SK-N-MC (cell line): Measurements from ENCODE around the gene AFF2.

Experiments
- DNase-seq: peaks from one replicate; pipeline ENCODE4 v3.0.0-alpha.2; 2011; ENCODE audit warnings: low read depth, low spot score
- H3K27ac ChIP-seq: fragments of 200-600 bp; sonication (generic); 2 replicates; pipeline ENCODE4 v1.5.1; 2016; ENCODE audit warnings: mixed run types
- H3K36me3 ChIP-seq: fragments of 200-600 bp; sonication (generic); 2 replicates; pipeline ENCODE4 v1.6.1; 2017; ENCODE audit warnings: antibody characterized with exemption, low read length, mixed read lengths; ENCODE audit not compliant: insufficient read depth
- H3K4me3 ChIP-seq: fragments of 200-600 bp; sonication (generic); 2 replicates; pipeline ENCODE4 v1.5.1; 2016
- H3K9ac ChIP-seq: fragments of 200-600 bp; sonication (generic); 2 replicates; pipeline ENCODE4 v1.8.0; 2017; ENCODE audit warnings: mixed run types, mixed read lengths; ENCODE audit not compliant: insufficient read length
- H3K9me3 ChIP-seq: fragments of 200-600 bp; sonication (generic); 2 replicates; pipeline ENCODE4 v1.6.1; 2017; ENCODE audit warnings: low read depth, mild to moderate bottlenecking, antibody characterized with exemption, low read length, moderate library complexity, mixed read lengths
- EZH2 ChIP-seq: fragments of 200-600 bp; sonication (generic); IDR thresholded peaks from one replicate; pipeline ENCODE4 v1.6.1; 2017; ENCODE audit warnings: antibody characterized with exemption
- FOXP2 ChIP-seq: optimal IDR thresholded peaks from 2 replicates; pipeline ENCODE3; 2011; ENCODE audit warnings: mild to moderate bottlenecking, moderate library complexity; ENCODE audit not compliant: insufficient read depth; ENCODE audit errors: extremely low read length, control extremely low read depth
- POLR2AphosphoS5 ChIP-seq: IDR thresholded peaks from 2 replicates; pipeline ENCODE4 v1.6.1; 2012; ENCODE audit warnings: mild to moderate bottlenecking, low read depth, low read length, borderline replicate concordance

Gene AFF2

DNA sequence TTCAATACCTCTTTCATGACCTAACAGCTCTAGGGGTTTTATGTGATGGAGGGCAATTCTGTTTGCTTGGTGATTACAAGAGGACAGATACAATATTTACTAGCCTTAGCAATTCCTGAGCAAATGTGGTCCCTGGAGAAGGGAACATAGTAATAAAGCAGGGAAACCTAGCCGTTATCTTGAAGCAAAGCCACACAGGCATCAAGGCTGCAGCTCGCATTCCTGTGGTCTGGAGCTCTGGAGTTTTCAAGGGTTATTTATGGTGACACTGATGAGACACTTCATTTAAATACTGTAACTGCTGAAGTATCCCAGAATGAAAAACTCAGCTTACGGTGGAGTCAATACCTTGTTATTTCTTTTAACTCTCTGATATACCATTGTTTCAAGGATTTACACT is 66.8 kb downstream of the AFF2 start:
- Histone ChIP-seq H3K4me3 (no peak overlapping the region), H3K9me3 (no peaks in the 10 kb centered on the region), H3K27ac (no peak overlapping the region), H3K36me3 (no peaks in the 10 kb centered on the region), H3K9ac (no peak overlapping the region)
- TF ChIP-seq EZH2 (no peak), POLR2AphosphoS5 (no peak), FOXP2 (no peak)
- DNase-seq: no peak

DNA sequence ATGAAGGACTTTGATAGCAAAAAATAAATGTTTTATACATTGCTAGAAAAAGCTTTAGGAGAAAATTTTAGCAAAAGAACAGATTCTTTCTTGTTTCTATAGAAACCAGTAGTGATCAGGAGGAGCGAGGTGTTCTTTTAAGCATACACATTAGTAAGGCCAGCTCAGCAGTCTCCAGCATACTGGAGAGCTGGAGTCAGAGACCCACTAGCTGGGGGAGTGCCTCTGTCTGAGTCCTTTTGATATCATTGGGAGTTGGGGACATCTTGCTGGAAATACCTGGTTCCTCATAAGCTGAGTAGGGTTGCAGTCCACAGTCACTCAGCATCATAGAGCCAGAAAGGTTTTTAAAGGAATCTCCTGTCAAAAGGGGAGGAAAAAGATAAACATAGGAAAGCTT is 67.4 kb downstream of the AFF2 start:
- no peak overlapping the region for H3K27ac ChIP-seq
- no peak overlapping the region for H3K4me3 ChIP-seq
- H3K9ac ChIP-seq: no peak overlapping the region
- H3K36me3 ChIP-seq: no peaks in the 10 kb centered on the region
- TF ChIP-seq EZH2: no peak
- no peak for TF ChIP-seq FOXP2
- no peak for TF ChIP-seq POLR2AphosphoS5
- H3K9me3 ChIP-seq: no peaks in the 10 kb centered on the region
- DNase-seq: no peak

DNA sequence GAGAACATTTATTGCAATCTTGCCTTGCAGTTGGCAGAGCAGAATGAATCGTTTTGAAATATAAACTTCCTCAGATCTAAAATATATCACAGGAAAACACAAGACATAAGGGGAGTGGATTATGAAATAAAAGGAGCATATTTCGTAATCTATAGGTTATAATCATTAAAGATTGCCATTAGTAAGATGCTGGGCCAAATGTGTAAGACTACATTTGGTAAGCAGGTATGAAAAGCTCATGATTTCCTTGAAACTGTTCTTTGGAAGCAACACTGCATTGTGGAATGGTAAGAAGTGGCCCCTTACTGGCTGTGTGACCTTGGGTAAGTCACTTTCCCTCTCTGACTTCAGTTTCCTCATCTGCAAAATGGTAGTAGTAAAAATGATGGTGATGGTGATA is 68.3 kb downstream of the AFF2 start:
- no peak for TF ChIP-seq POLR2AphosphoS5
- TF ChIP-seq EZH2: no peak
- TF ChIP-seq FOXP2: no peak
- Histone ChIP-seq H3K9ac (no peak overlapping the region), H3K4me3 (no peak overlapping the region), H3K9me3 (no peaks in the 10 kb centered on the region), H3K27ac (no peak overlapping the region), H3K36me3 (no peaks in the 10 kb centered on the region)
- no peak for DNase-seq

DNA sequence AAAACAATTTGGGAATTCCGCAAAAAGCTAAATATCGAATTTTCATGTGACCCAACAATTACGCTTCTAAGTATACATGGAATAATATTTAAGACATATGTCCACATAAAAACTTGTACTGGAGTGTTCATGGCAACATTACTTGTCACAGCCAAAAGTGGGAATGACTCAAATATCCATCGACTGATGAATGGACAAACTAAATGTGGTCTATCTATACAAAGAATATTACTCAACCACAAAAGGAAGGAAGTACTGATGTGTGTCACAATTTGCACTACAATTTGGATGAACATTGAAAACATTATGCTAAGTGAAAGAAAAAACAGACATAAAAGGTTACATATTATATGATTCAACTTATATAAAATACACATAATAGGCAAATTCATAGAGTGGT is 71.9 kb downstream of the AFF2 start:
- TF ChIP-seq FOXP2 (no peak), EZH2 (no peak), POLR2AphosphoS5 (no peak)
- H3K27ac ChIP-seq: no peak overlapping the region
- no peaks in the 10 kb centered on the region for H3K36me3 ChIP-seq
- H3K4me3 ChIP-seq: no peak overlapping the region
- DNase-seq: no peak
- no peaks in the 10 kb centered on the region for H3K9me3 ChIP-seq
- H3K9ac ChIP-seq: no peak overlapping the region

DNA sequence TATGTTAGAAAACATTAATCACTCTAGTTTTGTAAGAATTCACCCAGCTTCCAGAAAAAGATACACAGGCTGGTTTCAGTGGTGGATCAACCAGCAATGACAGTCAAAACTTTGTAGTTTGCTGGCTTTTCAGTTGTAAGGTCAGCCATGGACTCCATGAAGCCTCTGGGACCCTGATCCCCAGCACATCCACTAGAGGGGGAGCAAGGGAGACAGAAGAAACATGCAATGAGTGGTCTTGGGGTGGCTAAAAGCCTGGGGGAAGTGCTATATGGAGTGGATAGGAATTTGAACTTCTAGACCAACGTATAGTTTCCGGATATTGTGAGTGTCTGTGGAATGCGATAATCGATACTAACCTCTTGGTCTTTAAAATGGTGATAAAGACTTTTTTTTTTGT is 72.7 kb downstream of the AFF2 start:
- no peak for DNase-seq
- H3K36me3 ChIP-seq: no peaks in the 10 kb centered on the region
- H3K9ac ChIP-seq: no peak overlapping the region
- H3K9me3 ChIP-seq: no peaks in the 10 kb centered on the region
- no peak overlapping the region for H3K4me3 ChIP-seq
- TF ChIP-seq POLR2AphosphoS5: no peak
- TF ChIP-seq EZH2: no peak
- no peak for TF ChIP-seq FOXP2
- no peak overlapping the region for H3K27ac ChIP-seq

DNA sequence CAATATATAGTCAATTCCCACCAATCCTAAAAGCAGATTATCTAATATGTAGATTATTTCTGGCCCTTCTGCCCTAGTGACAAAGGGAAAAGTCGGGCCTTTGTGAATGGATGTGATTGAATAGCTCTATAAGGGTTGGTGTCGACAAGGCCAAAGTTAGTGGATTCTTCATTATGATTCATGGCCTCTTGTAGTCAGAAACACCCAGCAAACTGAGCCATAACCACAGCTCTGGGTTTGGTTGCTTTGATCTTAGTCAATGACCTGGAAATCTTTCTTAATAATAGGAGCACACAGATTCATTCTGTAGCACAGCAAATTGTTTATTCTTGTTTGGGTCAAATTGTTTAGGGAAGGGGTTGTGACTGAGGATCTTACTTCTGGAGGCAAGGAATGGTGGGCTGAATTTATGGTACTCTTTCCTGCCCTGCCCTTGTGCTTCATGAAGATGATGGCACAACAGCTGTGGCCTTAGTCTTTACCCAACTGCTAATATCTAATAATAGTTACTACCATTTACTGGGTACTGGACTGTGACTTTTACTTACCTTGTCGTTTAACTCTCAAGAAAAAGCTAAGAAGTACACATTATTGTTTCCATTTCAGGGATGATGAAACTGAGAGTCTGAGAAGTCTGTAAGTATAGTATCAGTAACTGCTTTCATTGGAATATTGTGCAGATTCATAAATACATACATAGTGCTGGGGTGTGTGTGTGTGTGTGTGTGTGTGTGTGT is 74.0 kb downstream of the AFF2 start:
- no peak overlapping the region for H3K27ac ChIP-seq
- no peaks in the 10 kb centered on the region for H3K36me3 ChIP-seq
- H3K9me3 ChIP-seq: no peaks in the 10 kb centered on the region
- TF ChIP-seq EZH2: no peak
- no peak for TF ChIP-seq FOXP2
- no peak for TF ChIP-seq POLR2AphosphoS5
- no peak overlapping the region for H3K9ac ChIP-seq
- no peak for DNase-seq
- H3K4me3 ChIP-seq: no peak overlapping the region

DNA sequence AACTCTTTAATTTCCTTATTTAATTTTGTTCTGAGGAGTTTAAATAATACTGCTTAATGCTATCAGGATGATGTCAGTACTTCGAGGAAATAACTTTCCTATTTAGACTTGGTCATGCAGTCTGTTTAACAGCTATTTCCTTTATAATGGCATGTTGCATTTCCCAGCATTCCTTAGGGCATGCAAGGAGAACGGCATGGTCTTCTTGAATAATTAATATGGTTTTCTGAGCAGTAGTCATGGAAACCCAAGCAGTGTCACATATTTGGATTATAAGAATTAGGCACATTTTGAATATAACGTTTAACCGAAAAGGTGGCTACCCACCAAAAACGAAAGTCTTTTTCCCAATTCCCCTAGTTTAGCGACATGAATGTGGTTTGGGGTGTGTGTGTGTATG is 76.0 kb downstream of the AFF2 start:
- Histone ChIP-seq H3K27ac (no peak overlapping the region), H3K9me3 (no peaks in the 10 kb centered on the region), H3K9ac (no peak overlapping the region), H3K4me3 (no peak overlapping the region), H3K36me3 (no peaks in the 10 kb centered on the region)
- TF ChIP-seq EZH2 (no peak), FOXP2 (no peak), POLR2AphosphoS5 (no peak)
- no peak for DNase-seq

DNA sequence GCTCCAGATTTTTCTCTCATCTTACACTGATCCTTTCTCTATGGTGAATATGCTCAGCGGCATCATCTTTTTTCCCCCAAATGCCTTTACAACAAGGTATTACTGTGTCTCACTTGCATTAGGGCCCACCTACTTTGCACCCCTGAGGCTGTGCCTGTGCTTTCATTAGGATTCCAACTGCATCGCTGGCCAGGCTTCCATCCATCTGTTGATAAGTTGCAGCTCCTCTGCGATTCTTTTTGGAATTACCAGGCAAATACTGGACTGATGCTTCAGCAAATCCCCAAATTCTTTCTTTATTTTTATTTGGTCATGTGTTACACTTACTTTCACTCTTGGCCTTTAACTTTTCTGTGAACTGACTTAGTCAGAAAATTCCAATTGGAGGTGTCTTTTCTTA is 77.3 kb downstream of the AFF2 start:
- H3K27ac ChIP-seq: no peak overlapping the region
- no peak overlapping the region for H3K9ac ChIP-seq
- no peaks in the 10 kb centered on the region for H3K36me3 ChIP-seq
- no peaks in the 10 kb centered on the region for H3K9me3 ChIP-seq
- no peak overlapping the region for H3K4me3 ChIP-seq
- DNase-seq: no peak
- no peak for TF ChIP-seq POLR2AphosphoS5
- TF ChIP-seq FOXP2: no peak
- TF ChIP-seq EZH2: no peak

DNA sequence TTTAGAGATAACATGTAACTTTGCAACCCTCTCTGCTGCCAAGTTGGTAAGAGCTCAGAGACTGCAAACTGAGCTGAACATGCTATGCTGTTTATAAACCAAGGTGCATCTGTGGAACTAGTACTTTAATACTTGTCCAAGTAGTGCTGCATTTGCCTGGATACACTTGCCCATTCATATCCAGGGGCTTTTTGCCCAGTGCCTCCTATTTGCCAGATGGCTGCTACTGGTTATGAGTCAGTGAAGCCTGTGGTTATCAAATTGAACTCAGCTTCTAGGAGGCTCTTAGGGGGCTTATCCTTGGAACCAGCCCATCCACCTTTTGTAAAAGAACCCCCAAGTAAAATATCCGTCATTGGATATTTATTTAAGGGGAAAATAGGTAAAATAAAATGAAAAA is 79.6 kb downstream of the AFF2 start:
- Histone ChIP-seq H3K36me3 (no peaks in the 10 kb centered on the region), H3K27ac (no peak overlapping the region), H3K9ac (no peak overlapping the region), H3K9me3 (no peaks in the 10 kb centered on the region), H3K4me3 (no peak overlapping the region)
- TF ChIP-seq EZH2 (no peak), POLR2AphosphoS5 (no peak), FOXP2 (no peak)
- DNase-seq: no peak
